Liver (tissue), 9 donors: ENCODE results near the gene CLUH. TPM values are rescaled to one million over a fixed set of nuclear protein-coding genes. Genes with fewer than 3 reads are reported as not detected.

ENCODE experiments used
- DNase-seq: peaks from one replicate; pipeline ENCODE4 v3.0.0-alpha.2; 2017; ENCODE audit warnings: low spot score
- H3K27ac ChIP-seq, 2 donors: one replicate each; pipeline ENCODE4 v1.7.0; 2013; ENCODE audit warnings: inconsistent platforms in 2 of 2, low read length in 2 of 2, control low read depth in 1 of 2, low read depth in 1 of 2, mild to moderate bottlenecking in 1 of 2
- H3K27me3 ChIP-seq, 4 donors: one replicate each; pipeline versions ENCODE4 v1.6.1 to v1.7.0; 2013; ENCODE audit warnings: low read length in 3 of 4, inconsistent platforms in 1 of 4, mild to moderate bottlenecking in 1 of 4, moderate library complexity in 1 of 4; ENCODE audit not compliant: control insufficient read depth in 4 of 4, insufficient read depth in 4 of 4
- H3K36me3 ChIP-seq, 4 donors: one replicate each; pipeline versions ENCODE4 v1.6.1 to v1.7.0; 2013; ENCODE audit warnings: low read length in 3 of 4, mild to moderate bottlenecking in 3 of 4, low read depth in 1 of 4, moderate library complexity in 1 of 4; ENCODE audit not compliant: control insufficient read depth in 4 of 4, insufficient read depth in 3 of 4
- H3K4me1 ChIP-seq, 4 donors: one replicate each; pipeline versions ENCODE4 v1.6.1 to v1.7.0; 2013; ENCODE audit warnings: low read length in 3 of 4, mild to moderate bottlenecking in 3 of 4, moderate library complexity in 1 of 4; ENCODE audit not compliant: control insufficient read depth in 4 of 4, insufficient read depth in 4 of 4
- H3K4me3 ChIP-seq, 3 donors: one replicate each; pipeline versions ENCODE4 v1.6.1 to v1.7.0; 2013; ENCODE audit warnings: low read length in 3 of 3, control low read depth in 1 of 3, low read depth in 1 of 3, mild to moderate bottlenecking in 1 of 3
- H3K9ac ChIP-seq, 2 donors: one replicate each; pipeline ENCODE4 v1.7.0; 2013; ENCODE audit warnings: low read length in 2 of 2, mild to moderate bottlenecking in 2 of 2, moderate library complexity in 2 of 2, control low read depth in 1 of 2, low read depth in 1 of 2
- H3K9me3 ChIP-seq, 4 donors: one replicate each; pipeline versions ENCODE4 v1.6.1 to v1.7.0; 2013; ENCODE audit warnings: low read length in 3 of 4; ENCODE audit not compliant: control insufficient read depth in 4 of 4
- ATF3 ChIP-seq: IDR thresholded peaks from 2 replicates; pipeline ENCODE4 v1.6.1; 2016; ENCODE audit warnings: antibody characterized with exemption
- EGR1 ChIP-seq, 2 donors: IDR thresholded peaks; 2 replicates each; pipeline ENCODE4 v1.6.1; 2016 to 2018; ENCODE audit warnings: antibody characterized with exemption in 2 of 2, low read depth in 2 of 2
- GABPA ChIP-seq, 2 donors: IDR thresholded peaks in 1 of 2; conservative IDR thresholded peaks in 1 of 2; 2 replicates each; pipeline ENCODE4 v1.6.1; 2016; ENCODE audit warnings: antibody characterized with exemption in 2 of 2, mild to moderate bottlenecking in 1 of 2, moderate library complexity in 1 of 2
- HNF4A ChIP-seq, 2 donors: conservative IDR thresholded peaks; 2 replicates each; pipeline ENCODE4 v1.6.1; 2016; ENCODE audit warnings: antibody characterized with exemption in 2 of 2, mild to moderate bottlenecking in 2 of 2
- HNF4G ChIP-seq: IDR thresholded peaks from 2 replicates; pipeline ENCODE4 v1.6.1; 2016; ENCODE audit warnings: antibody characterized with exemption
- JUND ChIP-seq, 2 donors: IDR thresholded peaks; 2 replicates each; pipeline ENCODE4 v1.6.1; 2016; ENCODE audit warnings: antibody characterized with exemption in 2 of 2
- RAD21 ChIP-seq, 2 donors: IDR thresholded peaks; 2 replicates each; pipeline ENCODE4 v1.6.1; 2016; ENCODE audit warnings: antibody characterized with exemption in 2 of 2, mild to moderate bottlenecking in 2 of 2
- RXRA ChIP-seq, 2 donors: IDR thresholded peaks; 2 replicates each; pipeline ENCODE4 v1.6.1; 2017 to 2018; ENCODE audit warnings: antibody characterized with exemption in 2 of 2, mild to moderate bottlenecking in 1 of 2
- SP1 ChIP-seq: IDR thresholded peaks from 2 replicates; pipeline ENCODE4 v1.6.1; 2018; ENCODE audit warnings: antibody characterized with exemption, mild to moderate bottlenecking
- TAF1 ChIP-seq: conservative IDR thresholded peaks from 2 replicates; pipeline ENCODE4 v1.6.1; 2016; ENCODE audit warnings: antibody characterized with exemption, mild to moderate bottlenecking
- YY1 ChIP-seq: IDR thresholded peaks from 2 replicates; pipeline ENCODE4 v1.6.1; 2016; ENCODE audit warnings: antibody characterized with exemption, mild to moderate bottlenecking
- WGBS: extraction: QIAGEN DNeasy Blood & Tissue Kit; methylation state at CpG from one replicate; pipeline ENCODE4 v1.1.7; 2013; 5-methylcytosine and 5-hydroxymethylcytosine counted together
- polyA plus RNA-seq, 2 donors: library from polyadenylated mRNA; stranded (reverse) in 1 of 2; unstranded in 1 of 2; fragments of 200-250 nt in 1 of 2; fragments of >200 nt in 1 of 2; fragmentation: Nextera tagmentation in 1 of 2; extraction: Ambion mirVana in 1 of 2; gene quantifications; one replicate each; pipeline versions ENCODE4 v1.2.1 to v1.2.3, GENCODE V29; 2013 to 2015
- total RNA-seq, 2 donors: library from RNA; depleted of rRNA; stranded (reverse); fragments of >200 nt; gene quantifications; one replicate each; pipeline ENCODE4 v1.2.3, GENCODE V29; 2014
- TF ChIP-seq, protein P1 (sequence below): IDR thresholded peaks from 2 replicates; pipeline ENCODE4 v1.6.1; 2016; ENCODE audit warnings: antibody characterized with exemption
- TF ChIP-seq, protein P2 (sequence below): IDR thresholded peaks from 2 replicates; pipeline ENCODE4 v1.6.1; 2016; ENCODE audit warnings: antibody characterized with exemption
- TF ChIP-seq, protein P3 (sequence below): fragments of 150-350 bp; IDR thresholded peaks from 2 replicates; pipeline ENCODE4 v1.5.1; 2017; ENCODE audit warnings: improper control_type of control experiment, low read depth, low read length; ENCODE audit not compliant: missing input control
- TF ChIP-seq, protein P4 (sequence below): IDR thresholded peaks from 2 replicates; pipeline ENCODE4 v1.6.1; 2016; ENCODE audit warnings: antibody characterized with exemption, mild to moderate bottlenecking
- donor health status: healthy.
- donor health status: healthy.
- donor health status: healthy.
- donor health status: healthy.
- donor health status: healthy.

CLUH gene
- total and polyA plus RNA-seq, 4 donors: 40.2 to 224 (median 102) TPM

DNA sequence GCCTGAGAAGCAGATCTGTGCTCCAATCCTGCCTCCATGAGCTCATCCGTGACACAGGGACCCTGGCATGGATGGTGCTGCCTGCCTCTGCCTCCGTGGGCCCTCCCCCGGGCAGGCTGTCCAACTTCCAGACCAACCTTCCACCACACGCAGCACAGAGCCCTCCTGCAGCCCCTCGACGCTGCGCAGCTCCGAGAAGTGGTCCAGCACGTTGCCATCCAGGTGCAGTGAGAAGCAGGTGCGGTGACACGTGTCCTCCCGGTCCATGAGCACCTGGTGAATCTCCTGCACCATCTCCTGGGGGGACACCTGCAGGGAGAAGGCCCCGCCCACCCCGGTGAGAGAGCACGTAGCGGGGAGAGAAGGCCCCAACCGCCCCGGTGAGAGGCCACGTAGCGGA lies 8.4 kb downstream of the CLUH start (continued):
- TF ChIP-seq, protein P1, sequence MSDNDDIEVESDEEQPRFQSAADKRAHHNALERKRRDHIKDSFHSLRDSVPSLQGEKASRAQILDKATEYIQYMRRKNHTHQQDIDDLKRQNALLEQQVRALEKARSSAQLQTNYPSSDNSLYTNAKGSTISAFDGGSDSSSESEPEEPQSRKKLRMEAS: no peak
- TF ChIP-seq EGR1 (IDR thresholded peaks at IDR 0.05; ENCODE audit: low read depth in 2 of 2) (no peak), TAF1 (no peak), YY1 (no peak)
- TF ChIP-seq, protein P2, sequence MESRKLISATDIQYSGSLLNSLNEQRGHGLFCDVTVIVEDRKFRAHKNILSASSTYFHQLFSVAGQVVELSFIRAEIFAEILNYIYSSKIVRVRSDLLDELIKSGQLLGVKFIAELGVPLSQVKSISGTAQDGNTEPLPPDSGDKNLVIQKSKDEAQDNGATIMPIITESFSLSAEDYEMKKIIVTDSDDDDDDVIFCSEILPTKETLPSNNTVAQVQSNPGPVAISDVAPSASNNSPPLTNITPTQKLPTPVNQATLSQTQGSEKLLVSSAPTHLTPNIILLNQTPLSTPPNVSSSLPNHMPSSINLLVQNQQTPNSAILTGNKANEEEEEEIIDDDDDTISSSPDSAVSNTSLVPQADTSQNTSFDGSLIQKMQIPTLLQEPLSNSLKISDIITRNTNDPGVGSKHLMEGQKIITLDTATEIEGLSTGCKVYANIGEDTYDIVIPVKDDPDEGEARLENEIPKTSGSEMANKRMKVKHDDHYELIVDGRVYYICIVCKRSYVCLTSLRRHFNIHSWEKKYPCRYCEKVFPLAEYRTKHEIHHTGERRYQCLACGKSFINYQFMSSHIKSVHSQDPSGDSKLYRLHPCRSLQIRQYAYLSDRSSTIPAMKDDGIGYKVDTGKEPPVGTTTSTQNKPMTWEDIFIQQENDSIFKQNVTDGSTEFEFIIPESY: no peak

DNA sequence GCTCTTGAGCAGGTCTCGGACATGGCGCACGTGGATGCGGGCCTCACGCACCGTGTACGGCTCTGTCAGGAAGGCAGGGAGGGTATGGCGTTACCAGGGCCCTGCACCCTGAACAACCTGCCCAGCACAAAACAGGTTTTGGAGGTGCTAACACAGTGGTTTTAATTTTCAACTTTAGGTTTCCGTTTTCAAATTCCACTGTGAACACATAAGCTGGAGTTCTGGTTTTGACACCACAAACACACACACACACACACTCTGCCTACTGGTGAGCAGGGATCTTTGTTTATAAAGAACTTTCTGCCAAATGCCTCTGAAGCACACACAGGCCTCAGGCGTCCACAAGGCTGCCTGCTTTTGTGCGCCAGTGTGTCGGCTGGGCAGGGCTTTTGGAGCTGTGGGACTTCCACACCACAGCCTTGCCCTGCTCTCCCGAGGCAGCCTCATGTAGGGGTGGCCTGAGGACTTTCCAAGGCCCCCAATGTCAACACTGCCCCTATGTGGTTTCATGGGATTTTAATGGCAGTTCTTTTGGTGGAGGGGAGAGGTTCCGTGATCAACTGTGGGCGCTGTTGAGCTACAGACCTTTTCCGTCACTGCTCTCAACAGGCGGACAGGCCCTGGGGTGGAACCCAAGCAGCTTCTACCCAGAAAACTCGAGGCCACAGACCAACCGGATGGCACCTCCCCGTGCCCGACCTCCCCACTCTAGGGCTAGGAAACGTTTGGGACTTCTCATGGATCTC lies 9.4 kb downstream of the CLUH start:
- no peak overlapping the region for H3K9ac ChIP-seq
- DNase-seq: no peak
- H3K9me3 ChIP-seq: no peaks in the 10 kb centered on the region
- H3K27me3 ChIP-seq: no peaks in the 10 kb centered on the region
- H3K27ac ChIP-seq: no peak overlapping the region
- TF ChIP-seq, protein P2: no peak
- no peak for TF ChIP-seq TAF1
- TF ChIP-seq, protein P3, sequence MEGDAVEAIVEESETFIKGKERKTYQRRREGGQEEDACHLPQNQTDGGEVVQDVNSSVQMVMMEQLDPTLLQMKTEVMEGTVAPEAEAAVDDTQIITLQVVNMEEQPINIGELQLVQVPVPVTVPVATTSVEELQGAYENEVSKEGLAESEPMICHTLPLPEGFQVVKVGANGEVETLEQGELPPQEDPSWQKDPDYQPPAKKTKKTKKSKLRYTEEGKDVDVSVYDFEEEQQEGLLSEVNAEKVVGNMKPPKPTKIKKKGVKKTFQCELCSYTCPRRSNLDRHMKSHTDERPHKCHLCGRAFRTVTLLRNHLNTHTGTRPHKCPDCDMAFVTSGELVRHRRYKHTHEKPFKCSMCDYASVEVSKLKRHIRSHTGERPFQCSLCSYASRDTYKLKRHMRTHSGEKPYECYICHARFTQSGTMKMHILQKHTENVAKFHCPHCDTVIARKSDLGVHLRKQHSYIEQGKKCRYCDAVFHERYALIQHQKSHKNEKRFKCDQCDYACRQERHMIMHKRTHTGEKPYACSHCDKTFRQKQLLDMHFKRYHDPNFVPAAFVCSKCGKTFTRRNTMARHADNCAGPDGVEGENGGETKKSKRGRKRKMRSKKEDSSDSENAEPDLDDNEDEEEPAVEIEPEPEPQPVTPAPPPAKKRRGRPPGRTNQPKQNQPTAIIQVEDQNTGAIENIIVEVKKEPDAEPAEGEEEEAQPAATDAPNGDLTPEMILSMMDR: no peak
- TF ChIP-seq EGR1 (IDR thresholded peaks at IDR 0.05; ENCODE audit: low read depth in 2 of 2): no peak
- no peak overlapping the region for H3K4me3 ChIP-seq
- 92% methylated on average over 22 of the region's 22 CpGs for WGBS
- peaks cover 25 to 64% (median 36%) of the 10 kb centered on the region in 4 donors for H3K36me3 ChIP-seq
- peaks cover 14 to 38% (median 35%) of the 10 kb centered on the region in 4 donors for H3K4me1 ChIP-seq

DNA sequence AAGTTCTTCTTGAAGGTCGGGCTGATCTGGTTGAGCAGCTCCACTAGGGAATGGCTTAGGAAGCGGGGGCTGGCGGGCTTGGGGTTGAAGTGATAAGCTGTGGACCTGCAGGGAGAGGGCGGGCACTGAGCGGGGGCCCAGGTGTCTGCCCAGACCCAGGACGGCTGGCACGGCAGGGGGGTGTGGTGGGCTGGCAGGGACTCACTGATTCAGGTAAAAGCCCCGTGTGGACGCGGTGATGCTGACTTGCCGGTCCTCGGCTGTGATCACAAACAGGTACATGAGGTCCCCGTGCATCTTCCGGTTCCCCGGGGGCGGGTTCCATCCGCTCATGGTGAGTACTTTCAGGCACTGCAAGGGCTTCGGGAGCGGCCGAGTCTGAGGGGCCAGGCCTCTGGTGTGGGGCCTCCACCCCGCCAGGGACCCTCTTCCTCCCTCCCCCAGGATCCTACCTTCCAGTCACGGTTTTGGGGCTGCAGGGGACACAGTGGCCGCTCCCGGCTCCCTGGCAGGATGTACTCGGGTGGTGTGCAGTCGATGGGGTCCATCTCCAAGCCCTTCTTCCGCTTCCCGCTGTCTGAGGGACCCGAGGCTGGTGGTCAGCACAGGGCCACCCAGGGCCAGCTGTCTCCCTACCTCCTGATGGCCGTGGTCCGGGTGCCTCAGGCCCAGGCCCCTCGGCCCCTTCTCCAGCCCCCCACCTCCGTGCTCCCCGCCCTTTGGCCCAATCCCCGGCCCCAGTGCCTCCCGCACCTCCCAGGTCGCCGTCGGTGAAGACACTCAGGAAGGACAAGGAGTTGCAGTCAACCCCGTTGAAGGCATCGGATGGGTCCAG lies 10.2 kb downstream of the CLUH start:
- H3K36me3 ChIP-seq: peaks cover 25 to 70% (median 42%) of the 10 kb centered on the region in 4 donors
- H3K4me1 ChIP-seq: peaks cover 12 to 30% (median 27%) of the 10 kb centered on the region in 4 donors
- H3K9ac ChIP-seq: no peak overlapping the region
- no peak for DNase-seq
- H3K9me3 ChIP-seq: no peaks in the 10 kb centered on the region
- no peak overlapping the region for H3K4me3 ChIP-seq
- TF ChIP-seq, protein P1: no peak
- no peak for TF ChIP-seq RXRA (IDR thresholded peaks at IDR 0.05)
- no peak for TF ChIP-seq ATF3
- no peak for TF ChIP-seq TAF1
- TF ChIP-seq, protein P4, sequence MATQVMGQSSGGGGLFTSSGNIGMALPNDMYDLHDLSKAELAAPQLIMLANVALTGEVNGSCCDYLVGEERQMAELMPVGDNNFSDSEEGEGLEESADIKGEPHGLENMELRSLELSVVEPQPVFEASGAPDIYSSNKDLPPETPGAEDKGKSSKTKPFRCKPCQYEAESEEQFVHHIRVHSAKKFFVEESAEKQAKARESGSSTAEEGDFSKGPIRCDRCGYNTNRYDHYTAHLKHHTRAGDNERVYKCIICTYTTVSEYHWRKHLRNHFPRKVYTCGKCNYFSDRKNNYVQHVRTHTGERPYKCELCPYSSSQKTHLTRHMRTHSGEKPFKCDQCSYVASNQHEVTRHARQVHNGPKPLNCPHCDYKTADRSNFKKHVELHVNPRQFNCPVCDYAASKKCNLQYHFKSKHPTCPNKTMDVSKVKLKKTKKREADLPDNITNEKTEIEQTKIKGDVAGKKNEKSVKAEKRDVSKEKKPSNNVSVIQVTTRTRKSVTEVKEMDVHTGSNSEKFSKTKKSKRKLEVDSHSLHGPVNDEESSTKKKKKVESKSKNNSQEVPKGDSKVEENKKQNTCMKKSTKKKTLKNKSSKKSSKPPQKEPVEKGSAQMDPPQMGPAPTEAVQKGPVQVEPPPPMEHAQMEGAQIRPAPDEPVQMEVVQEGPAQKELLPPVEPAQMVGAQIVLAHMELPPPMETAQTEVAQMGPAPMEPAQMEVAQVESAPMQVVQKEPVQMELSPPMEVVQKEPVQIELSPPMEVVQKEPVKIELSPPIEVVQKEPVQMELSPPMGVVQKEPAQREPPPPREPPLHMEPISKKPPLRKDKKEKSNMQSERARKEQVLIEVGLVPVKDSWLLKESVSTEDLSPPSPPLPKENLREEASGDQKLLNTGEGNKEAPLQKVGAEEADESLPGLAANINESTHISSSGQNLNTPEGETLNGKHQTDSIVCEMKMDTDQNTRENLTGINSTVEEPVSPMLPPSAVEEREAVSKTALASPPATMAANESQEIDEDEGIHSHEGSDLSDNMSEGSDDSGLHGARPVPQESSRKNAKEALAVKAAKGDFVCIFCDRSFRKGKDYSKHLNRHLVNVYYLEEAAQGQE: no peak
- no peak for TF ChIP-seq HNF4A (conservative IDR thresholded peaks at IDR 0.05)
- no peak for TF ChIP-seq SP1
- no peak for TF ChIP-seq GABPA (IDR thresholded peaks at IDR 0.05 in 1 of 2, conservative IDR thresholded peaks at IDR 0.05 in 1 of 2)
- no peak for TF ChIP-seq HNF4G
- no peak for TF ChIP-seq RAD21 (IDR thresholded peaks at IDR 0.05)
- no peak for TF ChIP-seq YY1
- no peak for TF ChIP-seq JUND (IDR thresholded peaks at IDR 0.05)
- WGBS: 96% methylated on average over 41 of the region's 41 CpGs
- no peaks in the 10 kb centered on the region for H3K27me3 ChIP-seq
- H3K27ac ChIP-seq: no peak overlapping the region
